HG02870 (cell line): ENCODE data around the gene FIGN.

Experiments
- ATAC-seq: cut with Tn5 transposase; IDR thresholded peaks from one replicate; pipeline ENCODE4 v1.9.1; 2021; ENCODE audit warnings: mild to moderate bottlenecking, moderate library complexity; ENCODE audit not compliant: unreplicated experiment

Gene FIGN

GRCh38 chr2:163572850-163573249 is 163.0 kb downstream of the FIGN start:
- no peak for ATAC-seq

- no peak for ATAC-seq
Measured at GRCh38 chr2:163571423-163572102, 164.2 kb downstream of the FIGN start.

DNA sequence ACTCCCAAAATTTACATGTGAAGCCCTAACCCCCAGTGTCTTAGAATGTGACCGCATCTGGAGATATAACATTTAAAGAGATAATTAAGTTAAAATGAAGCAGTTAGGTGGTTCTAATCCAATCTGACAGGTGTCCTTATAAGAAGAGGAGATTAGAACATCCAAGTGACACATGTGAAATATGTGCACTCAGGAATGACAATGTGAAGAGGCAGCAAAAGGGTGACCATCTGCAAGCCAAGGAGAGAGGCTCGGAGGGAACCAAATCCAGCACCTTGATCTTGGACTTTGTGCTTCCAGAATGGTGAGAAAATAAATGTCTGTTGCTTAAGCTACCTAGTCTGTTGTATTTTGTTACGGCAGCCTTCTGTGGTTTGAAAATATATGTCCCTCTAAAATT is 165.4 kb downstream of the FIGN start:
- no peak for ATAC-seq

DNA sequence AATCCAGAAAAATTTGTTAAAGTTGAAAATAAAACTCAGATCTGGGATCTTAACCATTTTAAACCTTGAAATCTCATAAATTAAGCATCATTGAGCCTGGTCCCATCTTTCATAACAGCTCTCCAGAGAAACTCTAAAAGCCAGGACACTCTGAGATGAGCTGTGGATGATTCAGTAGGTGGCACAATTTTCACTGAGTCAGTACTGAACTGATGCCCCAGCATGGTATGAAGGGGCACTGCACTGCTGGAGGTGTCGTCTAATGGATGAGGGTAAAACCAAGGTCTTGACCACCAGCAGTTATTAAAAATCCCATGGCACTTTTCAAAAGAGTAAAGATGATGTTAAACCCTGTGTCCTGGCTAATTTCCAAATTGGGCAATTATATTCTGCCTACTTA is 170.6 kb downstream of the FIGN start:
- no peak for ATAC-seq

GRCh38 chr2:163564236-163564635 is 171.6 kb downstream of the FIGN start:
- ATAC-seq: no peak

DNA sequence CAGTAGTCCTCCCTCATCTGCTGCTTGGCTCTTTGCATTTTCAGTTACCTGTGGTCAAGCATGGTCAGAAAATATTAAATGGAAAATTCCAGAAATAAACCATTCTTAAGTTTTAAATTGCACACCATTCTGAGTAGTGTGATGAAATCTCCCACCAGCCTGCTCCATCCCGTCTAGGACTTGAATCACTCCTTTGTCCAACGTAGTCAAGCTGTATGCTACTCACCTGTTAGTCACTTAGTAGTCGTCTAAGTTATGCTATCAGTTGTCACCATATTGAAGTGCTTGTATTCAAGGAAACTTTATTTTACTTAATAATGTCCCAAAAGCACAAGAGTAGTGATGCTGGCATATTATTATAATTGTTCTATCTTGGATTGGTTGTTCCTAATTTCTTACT is 172.5 kb downstream of the FIGN start:
- no peak for ATAC-seq

GRCh38 chr2:163558251-163559021 is 177.4 kb downstream of the FIGN start:
- ATAC-seq: no peak

DNA sequence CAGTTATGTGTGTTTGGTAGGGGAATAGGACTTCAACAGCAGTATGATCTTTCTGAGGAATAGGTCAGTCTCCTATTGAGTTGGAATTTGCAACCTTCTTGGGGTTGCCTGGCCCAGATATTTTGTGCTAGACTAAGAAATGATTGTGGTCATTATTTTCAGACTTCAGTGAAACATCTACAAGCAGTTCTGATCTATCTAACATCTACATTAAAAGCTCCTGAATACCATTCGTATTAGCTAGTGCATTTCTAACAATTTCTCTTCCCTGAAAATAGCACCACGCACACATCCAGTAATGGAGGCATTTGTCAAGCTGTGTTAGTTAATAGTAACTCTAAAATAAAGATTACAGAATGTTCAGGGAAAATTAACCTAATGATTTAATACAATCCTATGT is 179.3 kb downstream of the FIGN start:
- ATAC-seq: no peak

DNA sequence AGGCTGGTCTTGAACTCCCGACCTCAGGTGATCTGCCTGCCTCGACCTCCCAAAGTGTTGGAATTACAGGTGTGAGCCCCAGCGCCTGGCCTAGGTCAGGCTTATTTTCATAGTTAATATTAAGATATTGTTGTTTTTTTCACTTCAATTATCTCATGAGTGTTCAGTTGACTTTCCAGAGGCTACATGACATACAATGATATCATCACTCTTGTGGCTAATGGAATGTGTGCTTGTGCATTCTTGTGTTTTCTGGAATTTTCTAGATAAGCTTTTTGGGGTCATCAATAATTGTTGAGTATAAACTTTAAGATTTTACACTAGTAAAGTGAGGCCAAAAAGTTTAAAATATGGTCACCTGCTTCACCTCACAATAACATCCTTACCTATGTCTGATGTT is 180.9 kb downstream of the FIGN start:
- no peak for ATAC-seq

GRCh38 chr2:163553601-163554000 is 182.2 kb downstream of the FIGN start:
- ATAC-seq: no peak

GRCh38 chr2:163552758-163553157 is 183.1 kb downstream of the FIGN start:
- ATAC-seq: no peak

GRCh38 chr2:163551616-163552373 is 184.0 kb downstream of the FIGN start:
- no peak for ATAC-seq

- ATAC-seq: no peak
Measured at GRCh38 chr2:163548970-163549369, 186.8 kb downstream of the FIGN start.
